Measurements from ENCODE around the gene PKNOX2. TPM values are rescaled to one million over a fixed set of nuclear protein-coding genes. Genes with fewer than 3 reads are reported as not detected.

Gene PKNOX2
- total and polyA plus RNA-seq, 9 of the 15 experiments (the other 6 are each of a cell fraction or from before 2014, with no cell fraction given): not detected

DNA sequence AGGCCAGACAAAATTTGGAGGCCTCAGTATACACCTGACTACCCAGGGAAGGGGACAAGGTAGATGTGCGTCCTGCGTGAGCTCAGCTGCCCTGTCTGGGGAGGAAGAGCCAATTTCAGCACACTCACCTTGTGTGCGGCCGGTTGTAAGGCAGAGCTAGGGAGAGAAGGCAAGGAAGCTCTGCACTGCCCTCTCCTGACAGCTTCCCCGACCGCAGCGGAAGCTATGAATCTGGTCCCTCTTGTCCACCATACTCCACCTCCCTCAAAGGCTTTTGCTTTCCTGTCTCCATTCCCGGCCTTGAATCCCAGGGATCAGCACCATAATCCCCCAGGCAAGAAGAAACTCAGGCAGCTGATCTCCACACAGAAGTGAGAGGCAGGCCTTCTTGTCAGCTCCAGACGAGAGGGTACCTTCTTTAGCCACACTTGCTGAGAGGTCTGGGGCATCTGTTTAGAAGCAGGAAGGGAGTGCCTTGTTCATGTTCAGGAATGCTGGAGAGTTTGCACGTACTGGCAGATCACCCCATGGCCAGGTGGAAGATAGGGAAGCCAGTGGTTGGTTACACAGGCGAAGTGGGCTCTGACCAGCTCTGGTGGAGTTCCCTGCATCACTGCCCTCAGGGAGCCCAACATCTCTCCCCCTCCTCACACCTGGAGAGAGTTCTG, 269.0 kb downstream of the PKNOX2 start (continued):
- TF ChIP-seq ZFP91 (CRISPR knock-in tag; IDR thresholded peaks at IDR 0.05) (no peak), TCF7 (IDR thresholded peaks at IDR 0.05; ENCODE audit: borderline replicate concordance) (no peak), ETV5 (CRISPR knock-in tag; IDR thresholded peaks at IDR 0.05; ENCODE audit: low read depth) (peak; percentile 33; the same call in 1 of the 2 replicates), ZNF785 (CRISPR knock-in tag; IDR thresholded peaks at IDR 0.05) (no peak), USF2 (CRISPR knock-in tag; IDR thresholded peaks at IDR 0.05) (no peak), ZNF217 (CRISPR knock-in tag; IDR thresholded peaks at IDR 0.05) (no peak), ATF6 (CRISPR knock-in tag; IDR thresholded peaks at IDR 0.05) (no peak), RCOR1 (IDR thresholded peaks at IDR 0.05; ENCODE audit: borderline replicate concordance in 1 of 2, low read depth in 2 of 2, low read length in 2 of 2) (peak in 1 of 2 experiments; percentile 56; a peak in 1 of 4 replicates), GTF2B (IDR thresholded peaks at IDR 0.05; ENCODE audit: extremely low read depth, insufficient read length) (no peak), NONO (IDR thresholded peaks at IDR 0.05; ENCODE audit: low read depth in 2 of 2, low read length in 1 of 2) (no peak)
- TF ChIP-seq, protein P1, sequence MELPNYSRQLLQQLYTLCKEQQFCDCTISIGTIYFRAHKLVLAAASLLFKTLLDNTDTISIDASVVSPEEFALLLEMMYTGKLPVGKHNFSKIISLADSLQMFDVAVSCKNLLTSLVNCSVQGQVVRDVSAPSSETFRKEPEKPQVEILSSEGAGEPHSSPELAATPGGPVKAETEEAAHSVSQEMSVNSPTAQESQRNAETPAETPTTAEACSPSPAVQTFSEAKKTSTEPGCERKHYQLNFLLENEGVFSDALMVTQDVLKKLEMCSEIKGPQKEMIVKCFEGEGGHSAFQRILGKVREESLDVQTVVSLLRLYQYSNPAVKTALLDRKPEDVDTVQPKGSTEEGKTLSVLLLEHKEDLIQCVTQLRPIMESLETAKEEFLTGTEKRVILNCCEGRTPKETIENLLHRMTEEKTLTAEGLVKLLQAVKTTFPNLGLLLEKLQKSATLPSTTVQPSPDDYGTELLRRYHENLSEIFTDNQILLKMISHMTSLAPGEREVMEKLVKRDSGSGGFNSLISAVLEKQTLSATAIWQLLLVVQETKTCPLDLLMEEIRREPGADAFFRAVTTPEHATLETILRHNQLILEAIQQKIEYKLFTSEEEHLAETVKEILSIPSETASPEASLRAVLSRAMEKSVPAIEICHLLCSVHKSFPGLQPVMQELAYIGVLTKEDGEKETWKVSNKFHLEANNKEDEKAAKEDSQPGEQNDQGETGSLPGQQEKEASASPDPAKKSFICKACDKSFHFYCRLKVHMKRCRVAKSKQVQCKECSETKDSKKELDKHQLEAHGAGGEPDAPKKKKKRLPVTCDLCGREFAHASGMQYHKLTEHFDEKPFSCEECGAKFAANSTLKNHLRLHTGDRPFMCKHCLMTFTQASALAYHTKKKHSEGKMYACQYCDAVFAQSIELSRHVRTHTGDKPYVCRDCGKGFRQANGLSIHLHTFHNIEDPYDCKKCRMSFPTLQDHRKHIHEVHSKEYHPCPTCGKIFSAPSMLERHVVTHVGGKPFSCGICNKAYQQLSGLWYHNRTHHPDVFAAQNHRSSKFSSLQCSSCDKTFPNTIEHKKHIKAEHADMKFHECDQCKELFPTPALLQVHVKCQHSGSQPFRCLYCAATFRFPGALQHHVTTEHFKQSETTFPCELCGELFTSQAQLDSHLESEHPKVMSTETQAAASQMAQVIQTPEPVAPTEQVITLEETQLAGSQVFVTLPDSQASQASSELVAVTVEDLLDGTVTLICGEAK (IDR thresholded peaks at IDR 0.05): no peak
- TF ChIP-seq, protein P1 (CRISPR knock-in tag; IDR thresholded peaks at IDR 0.05): no peak
